GM12801 (cell line): ENCODE data around the gene CPN2.

Experiments used
- CTCF ChIP-seq: IDR thresholded peaks from one replicate; pipeline ENCODE4 v1.5.1; 2011; ENCODE audit warnings: control low read depth; ENCODE audit not compliant: insufficient read length; ENCODE audit errors: extremely low read depth

The CPN2 gene

GRCh38 chr3:194304186-194304917 lies 46.8 kb downstream of the CPN2 start:
- TF ChIP-seq CTCF, result no peak

GRCh38 chr3:194303749-194304148 lies 47.4 kb downstream of the CPN2 start:
- no peak for TF ChIP-seq CTCF

- no peak for TF ChIP-seq CTCF
Observed at GRCh38 chr3:194301730-194302129, 49.4 kb downstream of the CPN2 start.

GRCh38 chr3:194300936-194301335 lies 50.2 kb downstream of the CPN2 start:
- TF ChIP-seq CTCF, result no peak

GRCh38 chr3:194300382-194300758 lies 50.8 kb downstream of the CPN2 start:
- no peak for TF ChIP-seq CTCF

- no peak for TF ChIP-seq CTCF
Observed at GRCh38 chr3:194298331-194299227, 52.5 kb downstream of the CPN2 start.

- TF ChIP-seq CTCF, result no peak
Observed at GRCh38 chr3:194296454-194297263, 54.5 kb downstream of the CPN2 start.
